ENCODE data around the gene OS9. TPM values are rescaled to one million over a fixed set of nuclear protein-coding genes. Genes with fewer than 3 reads are reported as not detected.

The OS9 gene
- total and polyA plus RNA-seq, 8 donors, result 177 to 254 (median 192) TPM

DNA sequence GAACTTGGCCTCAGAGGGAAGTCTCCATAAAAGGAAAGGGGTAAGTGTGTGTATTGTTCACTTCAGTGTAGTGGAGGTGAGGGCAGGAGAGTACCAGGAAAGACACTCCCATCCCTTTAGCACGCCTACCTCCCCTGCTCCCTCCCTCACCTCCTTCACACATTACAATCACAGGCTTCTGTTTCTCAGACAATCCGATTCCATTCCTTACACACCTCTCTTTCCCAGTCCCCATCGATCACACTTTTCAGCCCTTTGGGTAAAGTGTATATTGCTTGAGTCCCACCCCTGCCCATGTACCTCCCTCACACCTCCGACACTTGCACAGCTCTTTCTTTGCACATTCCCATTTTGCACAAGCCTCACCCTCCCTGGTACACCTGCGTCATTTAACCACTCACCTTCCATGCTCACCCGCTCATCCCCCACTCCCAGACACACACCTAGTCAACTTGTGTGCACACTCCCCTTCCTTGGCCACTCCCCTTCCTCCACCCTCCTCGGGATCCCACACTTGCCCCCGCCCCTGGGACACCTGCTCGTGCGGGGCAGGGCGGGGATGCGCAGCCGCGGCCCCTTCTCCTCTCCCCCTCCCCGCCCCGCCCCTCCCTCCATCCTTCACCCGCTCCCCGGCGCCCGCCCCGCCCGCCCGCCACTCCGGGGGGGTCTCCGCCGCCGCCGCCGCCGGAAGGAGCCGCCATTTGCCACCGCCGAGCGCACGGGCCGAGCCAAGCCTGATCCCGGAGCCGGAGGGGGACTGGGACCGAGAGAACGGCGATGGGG lies 60.7 kb downstream of the OS9 start, which contains the start of gene MARCHF9:
Gene MARCHF9 (plus strand): TSS at position 693 of the 783 bp plus-strand sequence. CDS start 426 bp downstream, outside the sequence.
- TF ChIP-seq, protein P1, sequence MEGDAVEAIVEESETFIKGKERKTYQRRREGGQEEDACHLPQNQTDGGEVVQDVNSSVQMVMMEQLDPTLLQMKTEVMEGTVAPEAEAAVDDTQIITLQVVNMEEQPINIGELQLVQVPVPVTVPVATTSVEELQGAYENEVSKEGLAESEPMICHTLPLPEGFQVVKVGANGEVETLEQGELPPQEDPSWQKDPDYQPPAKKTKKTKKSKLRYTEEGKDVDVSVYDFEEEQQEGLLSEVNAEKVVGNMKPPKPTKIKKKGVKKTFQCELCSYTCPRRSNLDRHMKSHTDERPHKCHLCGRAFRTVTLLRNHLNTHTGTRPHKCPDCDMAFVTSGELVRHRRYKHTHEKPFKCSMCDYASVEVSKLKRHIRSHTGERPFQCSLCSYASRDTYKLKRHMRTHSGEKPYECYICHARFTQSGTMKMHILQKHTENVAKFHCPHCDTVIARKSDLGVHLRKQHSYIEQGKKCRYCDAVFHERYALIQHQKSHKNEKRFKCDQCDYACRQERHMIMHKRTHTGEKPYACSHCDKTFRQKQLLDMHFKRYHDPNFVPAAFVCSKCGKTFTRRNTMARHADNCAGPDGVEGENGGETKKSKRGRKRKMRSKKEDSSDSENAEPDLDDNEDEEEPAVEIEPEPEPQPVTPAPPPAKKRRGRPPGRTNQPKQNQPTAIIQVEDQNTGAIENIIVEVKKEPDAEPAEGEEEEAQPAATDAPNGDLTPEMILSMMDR (IDR thresholded peaks at IDR 0.05), result no peak
- DNase-seq, result peak in 5 of 6 donors; percentile 73 to 83 (median 77)
- peak within 1 kb of the TSS; percentile 57 to 75 (median 64) for H3K4me3 ChIP-seq
- ATAC-seq, result peak; percentile 10 to 41 (median 34)
- intact Hi-C loops (cut with DNase I), result no loop called here
- peak within 1 kb of the TSS; percentile 42 to 63 (median 50) for H3K27ac ChIP-seq
- H3K4me1 ChIP-seq, result peaks cover 0 to 15% (median 14%) of the 10 kb centered on the region in 3 donors
- FAIRE-seq, result no peak
- H3K36me3 ChIP-seq, result peaks cover 0 to 6% (median 0%) of the 10 kb centered on the region in 3 donors
- no peaks in the 10 kb centered on the region for H3K9me3 ChIP-seq
- no peaks in the 10 kb centered on the region for H3K27me3 ChIP-seq
- 1% methylated on average over 29 to 41 of the region's 41 CpGs for WGBS, 2 donors

DNA sequence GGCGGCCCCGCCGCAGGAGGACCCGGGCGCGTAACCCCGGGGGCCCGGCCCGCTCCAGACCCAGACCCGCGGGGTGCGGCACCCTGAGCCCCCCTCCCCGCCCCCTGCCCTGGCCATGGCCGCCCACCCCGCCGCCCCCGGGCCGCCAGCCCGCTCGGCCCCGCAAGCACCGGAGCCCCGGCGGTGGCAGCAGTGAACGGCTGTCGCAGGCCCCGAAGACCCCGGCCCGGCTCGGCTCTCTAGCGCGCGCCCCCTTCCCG lies 61.2 kb downstream of the OS9 start:
- WGBS, 2 donors, result 0% methylated on average over 16 to 34 of the region's 34 CpGs

GRCh38 chr12:57755454-57756372 lies 61.8 kb downstream of the OS9 start:
- ATAC-seq (peak in 2 of 4 donors; percentile 3 to 10), DNase-seq (peak; percentile 53 to 90 (median 66)), FAIRE-seq (no peak)
- H3K27ac ChIP-seq, result peak overlapping the region; percentile 42 to 63 (median 50)
- no peaks in the 10 kb centered on the region for H3K36me3 ChIP-seq
- TF ChIP-seq, protein P1 (IDR thresholded peaks at IDR 0.05), result no peak
- peaks cover 0 to 15% (median 14%) of the 10 kb centered on the region in 3 donors for H3K4me1 ChIP-seq
- peak overlapping the region; percentile 57 to 75 (median 64) for H3K4me3 ChIP-seq
- H3K9me3 ChIP-seq, result no peaks in the 10 kb centered on the region
- H3K27me3 ChIP-seq, result no peaks in the 10 kb centered on the region
- intact Hi-C loops (cut with DNase I), result no loop called here
- WGBS, 2 donors, result 1 to 2% methylated on average over 45 to 76 of the region's 76 CpGs

More for the DNA sequence above, 61.2 kb downstream of the OS9 start:
- TF ChIP-seq, protein P1 (IDR thresholded peaks at IDR 0.05), result no peak
- peak overlapping the region; percentile 35 to 63 (median 50) for H3K27ac ChIP-seq
- peaks cover 0 to 15% (median 14%) of the 10 kb centered on the region in 3 donors for H3K4me1 ChIP-seq
- FAIRE-seq (no peak), DNase-seq (no peak), ATAC-seq (no peak)
- peaks cover 0 to 5% (median 0%) of the 10 kb centered on the region in 3 donors for H3K36me3 ChIP-seq
- H3K9me3 ChIP-seq, result no peaks in the 10 kb centered on the region
- intact Hi-C loops (cut with DNase I), result no loop called here
- H3K27me3 ChIP-seq, result no peaks in the 10 kb centered on the region
- H3K4me3 ChIP-seq, result peak overlapping the region; percentile 57 to 75 (median 64)

GRCh38 chr12:57756406-57757341 lies 62.7 kb downstream of the OS9 start:
- TF ChIP-seq, protein P1 (IDR thresholded peaks at IDR 0.05), result peak; percentile 32 to 58 (median 48)
- no peak for ATAC-seq
- Histone ChIP-seq H3K4me3 (peak overlapping the region in 2 of 4 donors; percentile 70 to 75), H3K27ac (peak overlapping the region in 2 of 4 donors; percentile 42 to 63), H3K36me3 (no peaks in the 10 kb centered on the region), H3K4me1 (peaks cover 0 to 14% (median 10%) of the 10 kb centered on the region in 3 donors), H3K9me3 (no peaks in the 10 kb centered on the region), H3K27me3 (no peaks in the 10 kb centered on the region)
- no peak for FAIRE-seq
- 30 to 38% methylated on average over 22 of the region's 22 CpGs for WGBS, 2 donors
- intact Hi-C loops (cut with DNase I), result no loop called here
- DNase-seq, result peak in 4 of 6 donors; percentile 38 to 76 (median 56)
